HCT116 (cell line): ENCODE measurements around the gene DNM1. TPM values are rescaled to one million over a fixed set of nuclear protein-coding genes. Genes with fewer than 3 reads are reported as not detected.

ENCODE experiments used
- ATAC-seq: fragments of 200-7000 bp; cut with Tn5 transposase; 2 replicates; pipeline ENCODE4 v1.9.1; 2020; ENCODE audit warnings: mild to moderate bottlenecking, moderate library complexity
- BruUV-seq: library from RNA; stranded (reverse); fragments of 400-500 nt; replicated peaks from 2 replicates; lab custom pipeline; 2021; lab: Mats Ljungman, UMichigan
- CTCF ChIA-PET: fragments of 300-600 bp; sonication (Branson Sonifier 250); formaldehyde crosslinking; loops from one replicate; lab custom pipeline; 2021; ENCODE audit warnings: antibody characterized with exemption; lab: Charles Lee
- POLR2A ChIA-PET: fragments of 300-600, 350-600 bp; sonication (Branson Sonifier 250); formaldehyde crosslinking; loops from one replicate; lab custom pipeline; 2021; ENCODE audit warnings: antibody characterized with exemption; lab: Charles Lee
- RAD21 ChIA-PET, 2 experiments: fragments of 300-600 bp; sonication (Branson Sonifier 250); formaldehyde crosslinking; loops; one replicate each; lab custom pipeline; 2023; ENCODE audit warnings: low total read pairs in 2 of 2; ENCODE audit not compliant: uncharacterized antibody in 2 of 2, unreplicated experiment in 2 of 2, low non-redundant PET in 1 of 2; lab: Charles Lee
- DNase-seq: peaks from one replicate; pipeline ENCODE4 v3.0.0-alpha.2; 2010; ENCODE audit warnings: low read depth, low spot score
- H2AFZ ChIP-seq: fragments of 200-600 bp; shearing (Covaris generic), sonication (generic); 2 replicates; pipeline ENCODE4 v1.6.1; 2017; ENCODE audit warnings: low read depth, mixed run types, mixed read lengths, antibody characterized with exemption, low read length; ENCODE audit not compliant: poor library complexity, severe bottlenecking
- H3K27ac ChIP-seq: 2 replicates; pipeline ENCODE4 v1.5.1; 2012; ENCODE audit warnings: low read depth, low read length
- H3K27me3 ChIP-seq: fragments of 200-600 bp; sonication (generic); 2 replicates; pipeline ENCODE4 v1.6.1; 2016; ENCODE audit warnings: mixed run types, low read length, mixed read lengths; ENCODE audit not compliant: insufficient read depth
- H3K36me3 ChIP-seq, 2 experiments: fragments of 200-500 bp in 1 of 2; fragments of 200-600 bp in 1 of 2; sonication (Bioruptor generic) in 1 of 2; sonication (generic) in 1 of 2; 2 replicates each; pipeline versions ENCODE4 v1.5.1 to v1.6.1; 2014 to 2016; ENCODE audit warnings: low read length in 2 of 2, inconsistent platforms in 1 of 2, mixed read lengths in 1 of 2, mixed run types in 1 of 2; ENCODE audit not compliant: insufficient read depth in 2 of 2, control insufficient read depth in 1 of 2
- H3K4me1 ChIP-seq, 2 experiments: fragments of 200-600 bp in 1 of 2; sonication (generic) in 1 of 2; 2 replicates each; pipeline versions ENCODE4 v1.5.1 to v1.6.1; 2012 to 2017; ENCODE audit warnings: low read length in 2 of 2, inconsistent platforms in 1 of 2, mild to moderate bottlenecking in 1 of 2, mixed read lengths in 1 of 2, mixed run types in 1 of 2, moderate library complexity in 1 of 2; ENCODE audit not compliant: insufficient read depth in 2 of 2, control insufficient read depth in 1 of 2
- H3K4me2 ChIP-seq: fragments of 200-600 bp; sonication (generic); 2 replicates; pipeline ENCODE4 v1.6.1; 2017; ENCODE audit warnings: mixed run types, low read length, mixed read lengths
- H3K4me3 ChIP-seq, 2 experiments: fragments of 200-600 bp in 1 of 2; sonication (generic) in 1 of 2; replicated peaks in 1 of 2; 2 replicates each; pipeline ENCODE4 v1.5.1; 2011 to 2016; ENCODE audit warnings: low read length in 2 of 2, control low read depth in 1 of 2, low read depth in 1 of 2, mild to moderate bottlenecking in 1 of 2, mixed read lengths in 1 of 2, mixed run types in 1 of 2
- H3K79me2 ChIP-seq: fragments of 200-600 bp; sonication (generic); 2 replicates; pipeline ENCODE4 v1.6.1; 2017; ENCODE audit warnings: mild to moderate bottlenecking, mixed run types, low read length, moderate library complexity, mixed read lengths; ENCODE audit not compliant: insufficient read depth
- H3K9ac ChIP-seq: fragments of 200-600 bp; sonication (generic); 2 replicates; pipeline ENCODE4 v1.6.1; 2016; ENCODE audit warnings: low read length, mixed read lengths
- H3K9me2 ChIP-seq: fragments of 200-600 bp; sonication (generic), shearing (Covaris generic); 2 replicates; pipeline ENCODE4 v1.6.1; 2017; ENCODE audit warnings: mixed run types, mild to moderate bottlenecking, moderate library complexity; ENCODE audit not compliant: insufficient read depth
- H3K9me3 ChIP-seq, 2 experiments: fragments of 200-500 bp in 1 of 2; fragments of 200-600 bp in 1 of 2; sonication (Bioruptor generic) in 1 of 2; sonication (generic) in 1 of 2; 2 replicates each; pipeline ENCODE4 v1.6.1; 2014 to 2017; ENCODE audit warnings: low read length in 2 of 2, mixed read lengths in 2 of 2, inconsistent platforms in 1 of 2, low read depth in 1 of 2, mild to moderate bottlenecking in 1 of 2, mixed run types in 1 of 2, moderate library complexity in 1 of 2; ENCODE audit not compliant: control insufficient read depth in 1 of 2, insufficient read depth in 1 of 2
- H4K20me1 ChIP-seq: fragments of 200-600 bp; sonication (generic), shearing (Covaris generic); 2 replicates; pipeline ENCODE4 v1.6.1; 2017; ENCODE audit warnings: mixed run types, mild to moderate bottlenecking, moderate library complexity; ENCODE audit not compliant: insufficient read depth
- CBX3 ChIP-seq: IDR thresholded peaks from 2 replicates; pipeline ENCODE4 v1.6.1; 2012; ENCODE audit warnings: low read depth
- CEBPB ChIP-seq: IDR thresholded peaks from 2 replicates; pipeline ENCODE4 v1.6.1; 2012; ENCODE audit warnings: low read depth
- EGR1 ChIP-seq: IDR thresholded peaks from 2 replicates; pipeline ENCODE4 v1.6.1; 2012; ENCODE audit warnings: low read depth
- ELF1 ChIP-seq: IDR thresholded peaks from 2 replicates; pipeline ENCODE4 v1.6.1; 2012; ENCODE audit warnings: low read depth, borderline replicate concordance
- EZH2phosphoT487 ChIP-seq: fragments of 200-600 bp; IDR thresholded peaks from 2 replicates; pipeline ENCODE4 v1.6.1; 2018; ENCODE audit warnings: antibody characterized with exemption, borderline replicate concordance
- FOSL1 ChIP-seq: IDR thresholded peaks from 2 replicates; pipeline ENCODE4 v1.6.1; 2012; ENCODE audit warnings: low read depth
- JUND ChIP-seq: IDR thresholded peaks from 2 replicates; pipeline ENCODE4 v1.6.1; 2012
- POLR2A ChIP-seq: IDR thresholded peaks from 2 replicates; pipeline ENCODE4 v1.7.0; 2011; ENCODE audit warnings: borderline replicate concordance; ENCODE audit not compliant: insufficient read depth, insufficient read length; ENCODE audit errors: extremely low read depth
- POLR2AphosphoS5 ChIP-seq: IDR thresholded peaks from 2 replicates; pipeline ENCODE4 v1.6.1; 2011; ENCODE audit warnings: mild to moderate bottlenecking, low read depth, low read length, moderate library complexity
- RAD21 ChIP-seq: IDR thresholded peaks from 2 replicates; pipeline ENCODE4 v1.6.1; 2012; ENCODE audit warnings: low read depth, mild to moderate bottlenecking
- SP1 ChIP-seq: IDR thresholded peaks from 2 replicates; pipeline ENCODE4 v1.6.1; 2012; ENCODE audit warnings: low read depth
- SRF ChIP-seq: IDR thresholded peaks from 2 replicates; pipeline ENCODE4 v1.6.1; 2012; ENCODE audit warnings: low read depth
- TCF7L2 ChIP-seq: IDR thresholded peaks from 2 replicates; pipeline ENCODE4 v1.7.0; 2011; ENCODE audit warnings: borderline replicate concordance, inconsistent platforms; ENCODE audit not compliant: insufficient read depth, insufficient read length; ENCODE audit errors: extremely low read depth
- YY1 ChIP-seq: IDR thresholded peaks from 2 replicates; pipeline ENCODE4 v1.6.1; 2011; ENCODE audit warnings: low read length, low read depth, moderate library complexity, mild to moderate bottlenecking; ENCODE audit not compliant: insufficient replicate concordance; ENCODE audit errors: extremely low read depth
- ZFX ChIP-seq: fragments of 450-650 bp; IDR thresholded peaks from 2 replicates; pipeline ENCODE4 v1.6.1; 2017
- ZNF274 ChIP-seq: fragments of 200-500 bp; sonication (Bioruptor generic); IDR thresholded peaks from 2 replicates; pipeline ENCODE4 v1.6.1; 2014; ENCODE audit warnings: mild to moderate bottlenecking, low read depth, low read length, inconsistent platforms
- intact Hi-C: fragments of 100-400 bp; cut with micrococcal nuclease; formaldehyde crosslinking; loops from 2 replicates; pipeline ENCODE4 v1.10.0; 2022
- total RNA-seq: library from RNA; stranded (reverse); gene quantifications from one replicate; pipeline ENCODE4 v1.2.1, GENCODE V29; 2021; ENCODE audit not compliant: unreplicated experiment
- TF ChIP-seq, protein P1 (sequence below): IDR thresholded peaks from 2 replicates; pipeline ENCODE4 v1.6.1; 2012; ENCODE audit warnings: low read depth
- TF ChIP-seq, protein P2 (sequence below): IDR thresholded peaks from 2 replicates; pipeline ENCODE4 v1.6.1; 2011; ENCODE audit warnings: mild to moderate bottlenecking, low read length, moderate library complexity; ENCODE audit not compliant: insufficient replicate concordance; ENCODE audit errors: extremely low read depth
- TF ChIP-seq, protein P3 (sequence below): IDR thresholded peaks from 2 replicates; pipeline ENCODE4 v1.6.1; 2012
- TF ChIP-seq, protein P4 (sequence below), 3 experiments: fragments of 200-600 bp in 1 of 3; sonication (generic) in 1 of 3; IDR thresholded peaks in 2 of 3; conservative IDR thresholded peaks in 1 of 3; 2 replicates each; pipeline ENCODE4 v1.5.1; 2012 to 2017; ENCODE audit warnings: low read depth in 2 of 3, low read length in 2 of 3, antibody characterized with exemption in 1 of 3, borderline replicate concordance in 1 of 3, control low read depth in 1 of 3, mild to moderate bottlenecking in 1 of 3, mixed read lengths in 1 of 3, mixed run types in 1 of 3, moderate library complexity in 1 of 3; ENCODE audit not compliant: insufficient read depth in 1 of 3

DNM1 gene
- total RNA-seq, 1 experiment from 2014 or later = 12.0 TPM

DNA sequence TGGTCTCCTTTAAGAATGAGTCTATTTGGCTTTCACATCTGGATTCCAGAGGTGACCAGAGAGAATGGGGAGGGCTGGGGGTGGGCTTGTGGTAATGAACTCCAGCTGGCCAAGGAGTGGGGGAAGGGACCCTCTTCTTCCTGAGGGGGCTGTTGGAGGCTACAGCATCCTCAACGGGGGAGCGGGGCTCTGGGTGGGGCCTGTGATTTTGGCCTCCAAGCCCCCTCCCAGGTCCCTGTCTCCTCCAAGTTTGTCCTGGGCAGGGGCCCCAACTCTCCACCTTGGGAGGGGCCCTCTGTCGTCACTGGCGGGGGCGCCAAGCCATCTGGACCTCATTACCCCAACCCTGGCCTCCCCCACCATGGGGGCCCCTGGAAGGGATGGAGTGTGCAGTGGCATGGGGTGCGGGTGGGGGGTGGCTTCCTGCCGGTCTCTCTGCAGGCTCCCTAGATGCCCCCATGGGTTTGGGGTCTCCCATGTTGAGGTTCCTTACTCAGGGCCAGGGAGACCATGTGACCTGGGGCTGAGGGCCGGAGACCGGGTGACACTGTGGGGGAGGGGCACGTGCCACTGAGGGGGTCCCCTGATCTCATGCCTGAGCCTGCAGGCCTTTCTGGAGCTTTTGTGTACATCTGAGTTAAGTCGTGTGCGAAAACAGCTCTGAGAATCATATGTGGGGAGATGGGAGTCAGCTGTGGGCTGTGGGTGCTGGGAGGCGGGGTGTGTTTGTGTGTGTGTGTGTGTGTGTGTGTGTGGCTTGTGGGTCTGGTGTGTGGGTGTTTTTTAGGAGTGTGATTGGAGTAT, 40.2 kb downstream of the DNM1 start:
- DNase-seq (no peak), ATAC-seq (no peak)
- H3K79me2 ChIP-seq = no peaks in the 10 kb centered on the region
- TF ChIP-seq, protein P1, sequence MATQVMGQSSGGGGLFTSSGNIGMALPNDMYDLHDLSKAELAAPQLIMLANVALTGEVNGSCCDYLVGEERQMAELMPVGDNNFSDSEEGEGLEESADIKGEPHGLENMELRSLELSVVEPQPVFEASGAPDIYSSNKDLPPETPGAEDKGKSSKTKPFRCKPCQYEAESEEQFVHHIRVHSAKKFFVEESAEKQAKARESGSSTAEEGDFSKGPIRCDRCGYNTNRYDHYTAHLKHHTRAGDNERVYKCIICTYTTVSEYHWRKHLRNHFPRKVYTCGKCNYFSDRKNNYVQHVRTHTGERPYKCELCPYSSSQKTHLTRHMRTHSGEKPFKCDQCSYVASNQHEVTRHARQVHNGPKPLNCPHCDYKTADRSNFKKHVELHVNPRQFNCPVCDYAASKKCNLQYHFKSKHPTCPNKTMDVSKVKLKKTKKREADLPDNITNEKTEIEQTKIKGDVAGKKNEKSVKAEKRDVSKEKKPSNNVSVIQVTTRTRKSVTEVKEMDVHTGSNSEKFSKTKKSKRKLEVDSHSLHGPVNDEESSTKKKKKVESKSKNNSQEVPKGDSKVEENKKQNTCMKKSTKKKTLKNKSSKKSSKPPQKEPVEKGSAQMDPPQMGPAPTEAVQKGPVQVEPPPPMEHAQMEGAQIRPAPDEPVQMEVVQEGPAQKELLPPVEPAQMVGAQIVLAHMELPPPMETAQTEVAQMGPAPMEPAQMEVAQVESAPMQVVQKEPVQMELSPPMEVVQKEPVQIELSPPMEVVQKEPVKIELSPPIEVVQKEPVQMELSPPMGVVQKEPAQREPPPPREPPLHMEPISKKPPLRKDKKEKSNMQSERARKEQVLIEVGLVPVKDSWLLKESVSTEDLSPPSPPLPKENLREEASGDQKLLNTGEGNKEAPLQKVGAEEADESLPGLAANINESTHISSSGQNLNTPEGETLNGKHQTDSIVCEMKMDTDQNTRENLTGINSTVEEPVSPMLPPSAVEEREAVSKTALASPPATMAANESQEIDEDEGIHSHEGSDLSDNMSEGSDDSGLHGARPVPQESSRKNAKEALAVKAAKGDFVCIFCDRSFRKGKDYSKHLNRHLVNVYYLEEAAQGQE = no peak
- TF ChIP-seq EGR1 = no peak
- no peak for TF ChIP-seq TCF7L2
- no peak for TF ChIP-seq YY1
- TF ChIP-seq SP1 = no peak
- TF ChIP-seq, protein P2, sequence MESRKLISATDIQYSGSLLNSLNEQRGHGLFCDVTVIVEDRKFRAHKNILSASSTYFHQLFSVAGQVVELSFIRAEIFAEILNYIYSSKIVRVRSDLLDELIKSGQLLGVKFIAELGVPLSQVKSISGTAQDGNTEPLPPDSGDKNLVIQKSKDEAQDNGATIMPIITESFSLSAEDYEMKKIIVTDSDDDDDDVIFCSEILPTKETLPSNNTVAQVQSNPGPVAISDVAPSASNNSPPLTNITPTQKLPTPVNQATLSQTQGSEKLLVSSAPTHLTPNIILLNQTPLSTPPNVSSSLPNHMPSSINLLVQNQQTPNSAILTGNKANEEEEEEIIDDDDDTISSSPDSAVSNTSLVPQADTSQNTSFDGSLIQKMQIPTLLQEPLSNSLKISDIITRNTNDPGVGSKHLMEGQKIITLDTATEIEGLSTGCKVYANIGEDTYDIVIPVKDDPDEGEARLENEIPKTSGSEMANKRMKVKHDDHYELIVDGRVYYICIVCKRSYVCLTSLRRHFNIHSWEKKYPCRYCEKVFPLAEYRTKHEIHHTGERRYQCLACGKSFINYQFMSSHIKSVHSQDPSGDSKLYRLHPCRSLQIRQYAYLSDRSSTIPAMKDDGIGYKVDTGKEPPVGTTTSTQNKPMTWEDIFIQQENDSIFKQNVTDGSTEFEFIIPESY = no peak
- TF ChIP-seq ZFX = no peak
- TF ChIP-seq, protein P3, sequence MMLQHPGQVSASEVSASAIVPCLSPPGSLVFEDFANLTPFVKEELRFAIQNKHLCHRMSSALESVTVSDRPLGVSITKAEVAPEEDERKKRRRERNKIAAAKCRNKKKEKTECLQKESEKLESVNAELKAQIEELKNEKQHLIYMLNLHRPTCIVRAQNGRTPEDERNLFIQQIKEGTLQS = no peak
- TF ChIP-seq FOSL1 = no peak
- TF ChIP-seq, protein P4, sequence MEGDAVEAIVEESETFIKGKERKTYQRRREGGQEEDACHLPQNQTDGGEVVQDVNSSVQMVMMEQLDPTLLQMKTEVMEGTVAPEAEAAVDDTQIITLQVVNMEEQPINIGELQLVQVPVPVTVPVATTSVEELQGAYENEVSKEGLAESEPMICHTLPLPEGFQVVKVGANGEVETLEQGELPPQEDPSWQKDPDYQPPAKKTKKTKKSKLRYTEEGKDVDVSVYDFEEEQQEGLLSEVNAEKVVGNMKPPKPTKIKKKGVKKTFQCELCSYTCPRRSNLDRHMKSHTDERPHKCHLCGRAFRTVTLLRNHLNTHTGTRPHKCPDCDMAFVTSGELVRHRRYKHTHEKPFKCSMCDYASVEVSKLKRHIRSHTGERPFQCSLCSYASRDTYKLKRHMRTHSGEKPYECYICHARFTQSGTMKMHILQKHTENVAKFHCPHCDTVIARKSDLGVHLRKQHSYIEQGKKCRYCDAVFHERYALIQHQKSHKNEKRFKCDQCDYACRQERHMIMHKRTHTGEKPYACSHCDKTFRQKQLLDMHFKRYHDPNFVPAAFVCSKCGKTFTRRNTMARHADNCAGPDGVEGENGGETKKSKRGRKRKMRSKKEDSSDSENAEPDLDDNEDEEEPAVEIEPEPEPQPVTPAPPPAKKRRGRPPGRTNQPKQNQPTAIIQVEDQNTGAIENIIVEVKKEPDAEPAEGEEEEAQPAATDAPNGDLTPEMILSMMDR (IDR thresholded peaks at IDR 0.05 in 2 of 3, conservative IDR thresholded peaks at IDR 0.05 in 1 of 3; ENCODE audit: borderline replicate concordance in 1 of 3, insufficient read depth in 1 of 3, low read depth in 2 of 3, low read length in 2 of 3) = no peak
- no peak for TF ChIP-seq SRF
- no peak for TF ChIP-seq POLR2A
- TF ChIP-seq CBX3 = no peak
- TF ChIP-seq JUND = no peak
- TF ChIP-seq CEBPB = no peak
- TF ChIP-seq POLR2AphosphoS5 = no peak
- no peak for TF ChIP-seq RAD21
- TF ChIP-seq EZH2phosphoT487 = no peak
- no peak for TF ChIP-seq ZNF274
- TF ChIP-seq ELF1 = no peak
- RAD21 ChIA-PET = no interaction called here
- POLR2A ChIA-PET = no interaction called here
- H3K27me3 ChIP-seq = no peaks in the 10 kb centered on the region
- no peak overlapping the region for H3K4me3 ChIP-seq
- no peak overlapping the region for H2AFZ ChIP-seq
- no peak overlapping the region for H3K4me2 ChIP-seq
- BruUV-seq = no TSS peak
- H3K9me3 ChIP-seq = no peaks in the 10 kb centered on the region
- CTCF ChIA-PET = no interaction called here
- H3K4me1 ChIP-seq = no peaks in the 10 kb centered on the region
- no peak overlapping the region for H3K27ac ChIP-seq
- no peaks in the 10 kb centered on the region for H3K36me3 ChIP-seq
- no peaks in the 10 kb centered on the region for H4K20me1 ChIP-seq
- no peak overlapping the region for H3K9ac ChIP-seq
- H3K9me2 ChIP-seq = no peaks in the 10 kb centered on the region
- intact Hi-C loops = no loop called here
